22Rv1 (cell line): Measurements from ENCODE around the gene SLC46A3.

Experiments used
- H3K27ac ChIP-seq: fragments of 450-650 bp; 2 replicates; pipeline ENCODE4 v1.5.1; 2017
- ZFX ChIP-seq: fragments of 450-650 bp; IDR thresholded peaks from 2 replicates; pipeline ENCODE4 v1.6.1; 2017; ENCODE audit warnings: antibody characterized with exemption, borderline replicate concordance
- TF ChIP-seq, protein P1 (sequence below): fragments of 450-650 bp; IDR thresholded peaks from 2 replicates; pipeline ENCODE4 v1.5.1; 2017; ENCODE audit warnings: mild to moderate bottlenecking

The SLC46A3 gene

DNA sequence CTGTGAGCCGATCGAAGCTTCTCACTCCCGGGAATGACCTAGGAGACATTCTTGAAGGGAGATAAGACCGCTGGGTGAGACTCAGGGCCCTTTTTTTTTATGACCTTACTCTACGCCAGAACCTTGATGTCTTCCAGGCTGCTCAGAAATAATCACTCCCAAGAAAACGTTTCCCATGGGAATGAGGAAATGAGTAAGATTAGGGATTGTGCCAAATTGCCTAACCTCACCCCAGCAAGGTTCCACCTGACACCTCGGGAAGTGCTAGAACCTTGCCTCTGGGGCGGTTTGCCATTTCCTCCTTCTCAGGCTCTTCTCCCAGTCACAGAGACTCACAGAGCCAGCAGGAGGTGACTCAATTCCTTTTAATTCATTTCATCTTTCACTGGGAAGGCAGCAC, 2.3 kb downstream of the SLC46A3 start:
- no peak overlapping the region for H3K27ac ChIP-seq
- TF ChIP-seq, protein P1, sequence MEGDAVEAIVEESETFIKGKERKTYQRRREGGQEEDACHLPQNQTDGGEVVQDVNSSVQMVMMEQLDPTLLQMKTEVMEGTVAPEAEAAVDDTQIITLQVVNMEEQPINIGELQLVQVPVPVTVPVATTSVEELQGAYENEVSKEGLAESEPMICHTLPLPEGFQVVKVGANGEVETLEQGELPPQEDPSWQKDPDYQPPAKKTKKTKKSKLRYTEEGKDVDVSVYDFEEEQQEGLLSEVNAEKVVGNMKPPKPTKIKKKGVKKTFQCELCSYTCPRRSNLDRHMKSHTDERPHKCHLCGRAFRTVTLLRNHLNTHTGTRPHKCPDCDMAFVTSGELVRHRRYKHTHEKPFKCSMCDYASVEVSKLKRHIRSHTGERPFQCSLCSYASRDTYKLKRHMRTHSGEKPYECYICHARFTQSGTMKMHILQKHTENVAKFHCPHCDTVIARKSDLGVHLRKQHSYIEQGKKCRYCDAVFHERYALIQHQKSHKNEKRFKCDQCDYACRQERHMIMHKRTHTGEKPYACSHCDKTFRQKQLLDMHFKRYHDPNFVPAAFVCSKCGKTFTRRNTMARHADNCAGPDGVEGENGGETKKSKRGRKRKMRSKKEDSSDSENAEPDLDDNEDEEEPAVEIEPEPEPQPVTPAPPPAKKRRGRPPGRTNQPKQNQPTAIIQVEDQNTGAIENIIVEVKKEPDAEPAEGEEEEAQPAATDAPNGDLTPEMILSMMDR: no peak
- no peak for TF ChIP-seq ZFX

- H3K27ac ChIP-seq: no peak overlapping the region
- TF ChIP-seq ZFX: no peak
- TF ChIP-seq, protein P1: no peak
Observed at GRCh38 chr13:28714651-28715050, 4.1 kb downstream of the SLC46A3 start.

- no peak overlapping the region for H3K27ac ChIP-seq
- TF ChIP-seq, protein P1: no peak
- TF ChIP-seq ZFX: no peak
Observed at GRCh38 chr13:28710161-28710560, 8.6 kb downstream of the SLC46A3 start.

DNA sequence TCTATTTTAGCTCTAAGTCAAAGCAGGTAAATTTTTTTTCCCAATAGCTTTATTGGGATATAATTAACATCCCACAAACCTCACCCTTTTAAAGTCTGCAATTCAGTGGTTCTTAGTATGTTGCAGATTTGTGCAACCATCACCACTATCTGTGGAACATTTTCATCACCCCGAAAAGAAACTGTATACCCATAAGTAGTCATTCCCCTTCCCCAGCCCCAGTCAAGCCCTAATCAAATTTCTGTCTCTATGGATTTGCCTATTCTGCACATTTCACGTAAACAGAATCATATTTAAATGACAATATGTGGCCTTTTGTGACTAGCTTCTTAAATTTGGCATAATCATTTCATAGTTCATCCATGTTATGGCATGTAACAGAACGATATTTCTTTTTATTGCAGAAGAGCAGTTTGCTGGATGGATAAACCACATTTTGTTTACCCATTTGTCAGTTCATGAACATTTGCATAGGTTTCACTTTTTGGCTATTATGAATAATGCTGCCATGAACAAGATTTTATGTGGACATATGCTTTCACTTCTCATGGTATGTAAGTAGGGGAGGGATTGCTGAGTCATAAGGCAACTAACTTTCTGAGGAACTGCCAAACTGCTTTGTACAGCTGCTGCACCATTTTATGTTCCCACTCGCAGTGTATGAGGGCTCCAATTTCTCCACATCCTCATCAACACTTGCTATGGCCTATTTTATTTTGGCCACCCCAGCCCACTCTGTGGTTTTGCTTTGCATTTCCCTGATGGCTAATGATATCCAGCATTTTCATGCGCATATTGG, 10.9 kb downstream of the SLC46A3 start:
- H3K27ac ChIP-seq: no peak overlapping the region
- no peak for TF ChIP-seq ZFX
- TF ChIP-seq, protein P1: no peak

GRCh38 chr13:28705461-28706083, 13.2 kb downstream of the SLC46A3 start:
- H3K27ac ChIP-seq: no peak overlapping the region
- TF ChIP-seq ZFX: no peak
- TF ChIP-seq, protein P1: no peak

DNA sequence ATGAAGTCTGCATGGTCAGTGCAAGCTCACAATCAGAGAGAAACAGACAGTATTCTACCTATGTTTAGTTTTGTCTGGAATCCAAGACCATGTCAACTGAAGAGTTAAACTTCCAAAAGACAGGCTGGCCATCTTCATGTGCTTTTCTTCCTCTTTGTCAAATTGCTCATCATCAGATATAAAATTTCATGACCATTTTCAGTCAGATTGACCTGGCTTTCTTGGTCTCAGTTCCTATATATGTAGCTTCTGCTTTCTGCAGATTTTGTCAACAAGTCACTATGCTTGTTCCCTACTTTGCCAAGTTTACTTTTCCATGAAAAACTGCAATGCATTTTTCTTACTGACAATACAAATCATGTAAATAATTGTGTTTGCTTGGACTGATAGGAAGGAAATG, 13.9 kb downstream of the SLC46A3 start:
- no peak overlapping the region for H3K27ac ChIP-seq
- no peak for TF ChIP-seq ZFX
- TF ChIP-seq, protein P1: no peak

GRCh38 chr13:28704282-28704681, 14.5 kb downstream of the SLC46A3 start:
- H3K27ac ChIP-seq: no peak overlapping the region
- no peak for TF ChIP-seq ZFX
- TF ChIP-seq, protein P1: no peak
